H4 (cell line): ENCODE measurements around the gene SPRR2E. TPM values are rescaled to one million over a fixed set of nuclear protein-coding genes. Genes with fewer than 3 reads are reported as not detected.
"Not testable (repeated sequence)": the region's sequence is repeated elsewhere in the genome, so short reads cannot be mapped to it uniquely, and the experiment has no call there.

ENCODE experiments used
- DNase-seq: peaks from one replicate; pipeline ENCODE4 v3.0.0-alpha.2; 2015; ENCODE audit warnings: low spot score
- total RNA-seq: library from RNA; depleted of rRNA; stranded (reverse); fragments of >200 nt; shearing (Covaris generic); gene quantifications from 2 replicates; pipeline ENCODE4 v1.2.3, GENCODE V29; 2014; rRNA removed

SPRR2E gene
- total RNA-seq, 1 experiment from 2014 or later: not detected

- DNase-seq: no peak
Observed at GRCh38 chr1:153070243-153070642, 24.1 kb downstream of the SPRR2E start.

- DNase-seq: no peak
Observed at GRCh38 chr1:153058826-153059784, 35.2 kb downstream of the SPRR2E start.

DNA sequence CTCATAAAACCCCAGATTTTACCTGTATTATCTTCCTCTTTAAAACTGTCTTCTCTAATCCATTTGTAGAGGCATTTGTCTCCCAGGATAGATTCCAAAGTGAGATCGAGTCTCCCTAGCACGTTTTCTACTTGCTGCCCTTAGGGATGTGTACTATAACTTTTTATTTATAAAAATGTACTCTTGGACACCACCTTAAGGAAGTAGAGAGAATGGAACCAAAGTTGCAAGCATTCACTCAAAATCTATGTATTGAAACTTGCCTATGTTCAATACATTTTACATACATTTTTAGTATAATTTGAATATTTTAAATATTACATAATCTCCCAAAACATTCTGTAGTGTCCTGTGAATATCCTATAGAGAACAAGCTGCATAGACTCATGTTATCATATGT is 36.2 kb downstream of the SPRR2E start:
- no peak for DNase-seq

DNA sequence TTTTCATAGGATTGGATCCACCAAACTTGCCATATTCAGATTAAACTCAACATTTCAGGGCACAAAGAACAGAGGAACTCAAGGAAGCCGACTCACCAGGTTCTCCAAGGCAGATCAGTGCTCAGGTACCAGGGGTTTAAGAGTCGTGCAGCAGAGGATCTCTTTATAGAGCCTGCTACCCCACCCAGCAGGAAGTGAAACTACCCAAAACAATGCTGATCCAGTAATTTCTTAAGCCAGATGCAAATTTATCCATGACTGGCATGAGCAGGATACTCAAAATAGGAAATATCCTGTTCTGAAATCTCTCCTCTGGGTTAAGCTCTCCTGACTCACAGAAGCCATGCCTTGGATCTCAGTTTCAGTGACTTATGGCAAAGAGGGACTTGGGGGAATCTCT is 37.0 kb downstream of the SPRR2E start, which contains the start of gene SPRR2A:
TSS of gene SPRR2A (minus strand) at position 138 of the 400 bp plus-strand sequence. CDS start 777 bp downstream, outside the sequence.
- DNase-seq: no peak

DNA sequence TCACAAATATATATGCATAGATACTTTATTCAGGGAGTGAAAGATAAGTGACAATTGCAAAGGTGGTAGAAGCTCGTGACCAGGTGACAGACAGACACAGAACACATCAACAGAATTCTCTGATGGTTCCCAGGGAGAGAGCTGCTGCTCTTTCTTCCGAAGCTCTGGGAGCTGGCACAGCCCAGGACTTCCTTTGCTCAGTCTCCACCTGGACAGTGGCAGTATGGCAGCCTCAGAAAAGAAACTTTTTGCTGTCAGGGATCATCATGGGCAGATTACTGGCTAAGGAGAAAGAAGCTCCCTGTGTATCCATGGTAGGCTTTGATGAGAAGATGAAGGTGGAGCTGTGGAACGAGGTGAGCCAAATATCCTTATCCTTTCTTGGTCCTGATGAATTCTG is 38.2 kb downstream of the SPRR2E start:
- DNase-seq: not testable (repeated sequence)

- no peak for DNase-seq
Observed at GRCh38 chr1:153049211-153049610, 45.1 kb downstream of the SPRR2E start.

Other genes with a start within 250 kb of the SPRR2E start
- not detected in 2 replicates for gene LCE7A, start 234.5 kb downstream of the SPRR2E start, total RNA-seq
- gene SMCP, start 216.2 kb downstream of the SPRR2E start, total RNA-seq: not detected in 2 replicates
- gene IVL, start 186.0 kb downstream of the SPRR2E start, total RNA-seq: not detected in 2 replicates
- not detected in 2 replicates for gene SPRR5, start 147.3 kb downstream of the SPRR2E start, total RNA-seq
- gene SPRR4, start 123.9 kb downstream of the SPRR2E start, total RNA-seq: not detected in 2 replicates
- gene SPRR1A, start 110.4 kb downstream of the SPRR2E start, total RNA-seq: not detected in 2 replicates
- gene SPRR3, start 92.8 kb downstream of the SPRR2E start, total RNA-seq: not detected in 2 replicates
- not detected in 2 replicates for gene SPRR1B, start 63.3 kb downstream of the SPRR2E start, total RNA-seq
- not detected in 2 replicates for gene SPRR2D, start 53.4 kb downstream of the SPRR2E start, total RNA-seq
- gene SPRR2A, start 37.0 kb downstream of the SPRR2E start, total RNA-seq: not detected in 2 replicates
- gene SPRR2B, start 22.9 kb downstream of the SPRR2E start, total RNA-seq: not detected in 2 replicates
- not detected in 2 replicates for gene SPRR2F, start 19.0 kb upstream of the SPRR2E start, total RNA-seq
- not detected in 2 replicates for gene SPRR2G, start 56.4 kb upstream of the SPRR2E start, total RNA-seq
- not detected in 2 replicates for gene LELP1, start 108.9 kb upstream of the SPRR2E start, total RNA-seq
- gene PRR9, start 123.1 kb upstream of the SPRR2E start, total RNA-seq: not detected in 2 replicates
- not detected in 2 replicates for gene LORICRIN, start 165.2 kb upstream of the SPRR2E start, total RNA-seq
- gene PGLYRP3, start 218.4 kb upstream of the SPRR2E start, total RNA-seq: not detected in 2 replicates